ENCODE results near the gene BCO1.

The BCO1 gene

GRCh38 chr16:81231014-81231413 is 7.5 kb upstream of the BCO1 start:
- no peak for DNase-seq (ENCODE audit: low read depth in 2 of 2, low spot score in 1 of 2)

GRCh38 chr16:81232740-81233367 is 5.6 kb upstream of the BCO1 start:
- DNase-seq (ENCODE audit: low read depth in 2 of 2, low spot score in 1 of 2) = no peak

GRCh38 chr16:81237282-81237681 is 1.2 kb upstream of the BCO1 start:
- DNase-seq (ENCODE audit: low read depth in 2 of 2, low spot score in 1 of 2) = no peak

- DNase-seq (ENCODE audit: low read depth in 2 of 2, low spot score in 1 of 2) = no peak
These were observed 570 bp upstream of the BCO1 start for GRCh38 chr16:81237942-81238295.

- no peak for DNase-seq (ENCODE audit: low read depth in 2 of 2, low spot score in 1 of 2)
These were observed 1.1 kb downstream of the BCO1 start for GRCh38 chr16:81239367-81240121.

- no peak for DNase-seq (ENCODE audit: low read depth in 2 of 2, low spot score in 1 of 2)
These were observed 3.2 kb downstream of the BCO1 start for GRCh38 chr16:81241706-81242105.

- DNase-seq (ENCODE audit: low read depth in 2 of 2, low spot score in 1 of 2) = no peak
These were observed 4.6 kb downstream of the BCO1 start for GRCh38 chr16:81242977-81243618.

GRCh38 chr16:81243942-81244341 is 5.5 kb downstream of the BCO1 start:
- no peak for DNase-seq (ENCODE audit: low read depth in 2 of 2, low spot score in 1 of 2)

- DNase-seq (ENCODE audit: low read depth in 2 of 2, low spot score in 1 of 2) = no peak
These were observed 13.4 kb downstream of the BCO1 start for GRCh38 chr16:81251871-81252270.

- DNase-seq (ENCODE audit: low read depth in 2 of 2, low spot score in 1 of 2) = no peak
These were observed 14.7 kb downstream of the BCO1 start for GRCh38 chr16:81253141-81253540.

GRCh38 chr16:81254922-81255526 is 16.5 kb downstream of the BCO1 start:
- no peak for DNase-seq (ENCODE audit: low read depth in 2 of 2, low spot score in 1 of 2)

GRCh38 chr16:81259916-81260315 is 21.4 kb downstream of the BCO1 start:
- no peak for DNase-seq (ENCODE audit: low read depth in 2 of 2, low spot score in 1 of 2)

GRCh38 chr16:81261049-81261648 is 22.7 kb downstream of the BCO1 start:
- DNase-seq (ENCODE audit: low read depth in 2 of 2, low spot score in 1 of 2) = no peak

- no peak for DNase-seq (ENCODE audit: low read depth in 2 of 2, low spot score in 1 of 2)
These were observed 25.2 kb downstream of the BCO1 start for GRCh38 chr16:81263470-81264220.

GRCh38 chr16:81264386-81264785 is 25.9 kb downstream of the BCO1 start:
- DNase-seq (ENCODE audit: low read depth in 2 of 2, low spot score in 1 of 2) = no peak

GRCh38 chr16:81265052-81265451 is 26.6 kb downstream of the BCO1 start:
- no peak for DNase-seq (ENCODE audit: low read depth in 2 of 2, low spot score in 1 of 2)

- no peak for DNase-seq (ENCODE audit: low read depth in 2 of 2, low spot score in 1 of 2)
These were observed 27.4 kb downstream of the BCO1 start for GRCh38 chr16:81265658-81266451.

- DNase-seq (ENCODE audit: low read depth in 2 of 2, low spot score in 1 of 2) = no peak
These were observed 28.2 kb downstream of the BCO1 start for GRCh38 chr16:81266680-81267095.

GRCh38 chr16:81268509-81268908 is 30.0 kb downstream of the BCO1 start:
- DNase-seq (ENCODE audit: low read depth in 2 of 2, low spot score in 1 of 2) = no peak
